K562 treated with DMSO at 1 percent for 12 hours (cell line): ENCODE measurements around the gene PLEKHM3. TPM values are rescaled to one million over a fixed set of nuclear protein-coding genes. Genes with fewer than 3 reads are reported as not detected.

Experiments
- total RNA-seq: library from RNA; unstranded; fragments of 300-600 nt; gene quantifications from 2 replicates; pipeline ENCODE4 v1.2.3, GENCODE V29; 2022; ENCODE audit not compliant: insufficient read depth

Gene PLEKHM3
- total RNA-seq = 0.41 and 2.9 TPM in 2 replicates

GRCh38 chr2:208025037-208025813, at the start of gene PLEKHM3:
Gene PLEKHM3, minus strand, starts transcription at chr2:208025527. Its CDS starts 23,888 bp downstream, at chr2:208001639.

Other genes with a start within 250 kb of the PLEKHM3 start
- not detected in 2 replicates for gene CRYGD, start 99.0 kb upstream of the PLEKHM3 start, total RNA-seq
- gene CRYGC, start 104.3 kb upstream of the PLEKHM3 start, total RNA-seq = not detected in 2 replicates
- gene CRYGB, start 120.6 kb upstream of the PLEKHM3 start, total RNA-seq = not detected in 2 replicates
- gene CRYGA, start 138.1 kb upstream of the PLEKHM3 start, total RNA-seq = not detected in 2 replicates
- not detected in 2 replicates for gene C2orf80, start 164.5 kb upstream of the PLEKHM3 start, total RNA-seq
- gene IDH1, start 229.5 kb upstream of the PLEKHM3 start, total RNA-seq = 104 and 195 TPM in 2 replicates
- gene PIKFYVE, start 240.7 kb upstream of the PLEKHM3 start, total RNA-seq = 2.1 and 14.3 TPM in 2 replicates